CD4-positive, CD25-positive, alpha-beta regulatory T cell (primary cell): Measurements from ENCODE around the gene MYO5B. TPM values are rescaled to one million over a fixed set of nuclear protein-coding genes. Genes with fewer than 3 reads are reported as not detected.

Source experiments
- ATAC-seq, 2 donors: fragments of 150-1000 bp; cut with Tn5 transposase; one replicate each; pipeline ENCODE4 v1.10.0; 2021; ENCODE audit warnings: low read depth in 2 of 2, moderate number of reproducible peaks in 2 of 2, moderate library complexity in 1 of 2
- DNase-seq, 3 donors: peaks; one replicate each; pipeline versions ENCODE4 v3.0.0 to v3.0.0-alpha.2; 2012 to 2022; ENCODE audit warnings: mixed read lengths in 1 of 3
- H3K27ac ChIP-seq: one replicate; pipeline ENCODE4 v1.7.0; 2013; ENCODE audit warnings: mild to moderate bottlenecking, low read length; ENCODE audit not compliant: insufficient read depth, poor library complexity, severe bottlenecking
- H3K27me3 ChIP-seq: one replicate; pipeline ENCODE4 v1.7.0; 2013; ENCODE audit warnings: low read length; ENCODE audit not compliant: control insufficient read depth, insufficient read depth
- H3K36me3 ChIP-seq: one replicate; pipeline ENCODE4 v1.7.0; 2013; ENCODE audit warnings: mild to moderate bottlenecking, low read length, moderate library complexity; ENCODE audit not compliant: control insufficient read depth, insufficient read depth
- H3K4me1 ChIP-seq: 2 replicates; pipeline ENCODE4 v1.7.0; 2013; ENCODE audit warnings: mild to moderate bottlenecking, low read length; ENCODE audit not compliant: insufficient read depth, control insufficient read depth, poor library complexity, severe bottlenecking
- H3K4me3 ChIP-seq: one replicate; pipeline ENCODE4 v1.7.0; 2013; ENCODE audit warnings: low read depth, mild to moderate bottlenecking, low read length, moderate library complexity
- H3K9me3 ChIP-seq, 2 experiments: 1 replicate in 1 of 2; 2 replicates in 1 of 2; pipeline ENCODE4 v1.7.0; 2013; ENCODE audit warnings: low read length in 2 of 2, mild to moderate bottlenecking in 1 of 2, moderate library complexity in 1 of 2; ENCODE audit not compliant: control insufficient read depth in 2 of 2
- H3K27ac Mint-ChIP-seq, 3 donors: one replicate each; pipeline ENCODE4 v1.8.0; 2020 to 2022; ENCODE audit warnings: mild to moderate bottlenecking in 3 of 3, mixed read lengths in 3 of 3, moderate library complexity in 2 of 3
- H3K27me3 Mint-ChIP-seq: one replicate; pipeline ENCODE4 v1.8.0; 2022; ENCODE audit warnings: mild to moderate bottlenecking, mixed read lengths
- H3K36me3 Mint-ChIP-seq: one replicate; pipeline ENCODE4 v1.8.0; 2020; ENCODE audit warnings: mixed read lengths
- H3K4me1 Mint-ChIP-seq, 4 donors: one replicate each; pipeline ENCODE4 v1.8.0; 2020 to 2022; ENCODE audit warnings: mixed read lengths in 4 of 4, mild to moderate bottlenecking in 1 of 4
- H3K4me3 Mint-ChIP-seq, 4 donors: one replicate each; pipeline ENCODE4 v1.8.0; 2020 to 2022; ENCODE audit warnings: mild to moderate bottlenecking in 4 of 4, mixed read lengths in 4 of 4, moderate library complexity in 3 of 4
- H3K9me3 Mint-ChIP-seq, 7 donors: one replicate each; pipeline ENCODE4 v1.8.0; 2020 to 2022; ENCODE audit warnings: mixed read lengths in 7 of 7, mild to moderate bottlenecking in 3 of 7, moderate library complexity in 2 of 7
- polyA plus RNA-seq, 4 donors: library from polyadenylated mRNA; unstranded; fragments of 300-500 nt; fragmentation: Illumina TruSeq; gene quantifications; one replicate each; pipeline ENCODE4 v1.2.3, GENCODE V29; 2021
- total RNA-seq: library from RNA; stranded (reverse); gene quantifications from one replicate; pipeline ENCODE4 v1.2.3, GENCODE V29; 2022

The MYO5B gene
- total and polyA plus RNA-seq, 5 donors from 2014 or later = 0.02 to 0.03 TPM; not detected in 3

DNA sequence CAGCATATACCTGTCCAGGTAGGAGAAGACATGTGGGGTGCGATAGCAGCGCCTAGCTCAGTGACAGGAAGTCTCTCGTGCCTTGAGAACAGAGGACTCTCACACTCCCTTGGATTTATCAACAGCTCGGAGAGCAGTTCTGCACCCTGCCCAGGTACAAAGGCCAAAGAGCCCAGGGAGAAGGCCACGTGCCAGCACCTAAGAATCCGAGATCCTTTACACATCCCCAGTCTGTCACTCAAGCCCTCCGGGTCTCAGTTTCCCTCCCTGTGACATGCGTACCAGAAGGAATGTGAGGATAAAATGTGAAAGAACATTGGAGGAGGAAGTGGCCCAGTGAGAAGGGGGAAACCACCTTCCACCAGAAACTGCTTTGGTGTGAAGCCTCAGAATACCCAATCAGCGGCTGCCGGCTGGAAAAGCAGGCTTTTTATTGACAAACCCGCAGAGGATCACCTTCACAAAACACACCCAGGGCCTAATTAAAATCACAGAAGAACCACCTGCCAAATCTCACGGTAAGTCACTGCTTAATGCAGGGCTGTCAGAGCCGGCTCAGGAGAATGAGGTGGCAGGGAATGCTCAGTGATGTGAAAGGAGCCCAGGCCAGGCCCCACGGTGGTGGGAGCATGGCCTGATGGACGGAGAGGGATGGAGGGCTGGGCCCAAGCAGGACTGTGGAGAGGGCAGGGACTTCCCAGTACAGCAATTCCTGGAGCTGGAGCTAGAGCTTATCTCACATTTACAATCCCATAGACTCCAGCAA lies 66.3 kb downstream of the MYO5B start:
- no peaks in the 10 kb centered on the region for H3K9me3 Mint-ChIP-seq
- no peak for DNase-seq
- H3K27me3 Mint-ChIP-seq = peaks cover 15% of the 10 kb centered on the region
- no peaks in the 10 kb centered on the region for H3K36me3 Mint-ChIP-seq
- Histone ChIP-seq H3K4me1 (no peaks in the 10 kb centered on the region), H3K36me3 (no peaks in the 10 kb centered on the region), H3K27me3 (peaks cover 9% of the 10 kb centered on the region), H3K27ac (no peak overlapping the region), H3K4me3 (no peak overlapping the region), H3K9me3 (no peaks in the 10 kb centered on the region)
- no peak overlapping the region for H3K27ac Mint-ChIP-seq
- no peaks in the 10 kb centered on the region for H3K4me1 Mint-ChIP-seq
- ATAC-seq = no peak
- H3K4me3 Mint-ChIP-seq = no peak overlapping the region

DNA sequence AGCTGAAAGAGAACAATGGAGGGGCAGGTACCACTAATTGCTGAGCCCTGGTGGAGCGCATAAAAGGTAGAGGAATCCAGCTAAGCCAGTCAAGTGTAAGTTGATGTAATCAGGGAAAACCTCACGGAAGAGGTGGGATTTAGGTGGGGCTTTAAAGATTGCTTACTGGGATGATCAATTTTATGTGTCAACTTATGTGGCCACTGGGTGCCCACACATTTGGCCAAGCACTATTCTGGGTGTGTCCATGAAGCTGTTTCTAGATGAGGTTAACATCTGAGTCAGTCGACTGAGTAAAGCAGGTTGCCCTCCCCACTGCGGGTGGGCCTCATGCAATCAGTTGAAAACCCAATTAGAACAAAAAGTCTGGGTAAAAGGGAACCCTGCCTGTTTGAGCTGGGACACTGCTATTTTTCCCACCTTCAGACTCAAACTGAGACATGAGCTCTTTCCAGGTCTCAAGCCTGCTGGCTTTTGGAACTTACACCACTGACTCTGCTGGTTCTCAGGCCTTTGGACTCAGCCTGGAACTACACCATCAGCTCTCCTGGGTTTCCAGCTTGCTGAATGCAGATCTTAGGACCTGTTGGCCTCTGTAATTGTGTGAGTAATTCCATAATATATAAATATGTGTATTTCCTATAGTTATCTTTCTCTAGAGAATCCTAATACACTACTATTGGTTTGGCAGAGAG lies 67.3 kb downstream of the MYO5B start:
- Mint-ChIP-seq H3K36me3 (no peaks in the 10 kb centered on the region), H3K9me3 (no peaks in the 10 kb centered on the region), H3K4me1 (no peaks in the 10 kb centered on the region), H3K4me3 (no peak overlapping the region), H3K27ac (no peak overlapping the region), H3K27me3 (peaks cover 15% of the 10 kb centered on the region)
- no peak overlapping the region for H3K27ac ChIP-seq
- no peaks in the 10 kb centered on the region for H3K9me3 ChIP-seq
- DNase-seq = no peak
- H3K4me3 ChIP-seq = no peak overlapping the region
- H3K4me1 ChIP-seq = no peaks in the 10 kb centered on the region
- peaks cover 12% of the 10 kb centered on the region for H3K27me3 ChIP-seq
- no peak for ATAC-seq
- H3K36me3 ChIP-seq = no peaks in the 10 kb centered on the region

DNA sequence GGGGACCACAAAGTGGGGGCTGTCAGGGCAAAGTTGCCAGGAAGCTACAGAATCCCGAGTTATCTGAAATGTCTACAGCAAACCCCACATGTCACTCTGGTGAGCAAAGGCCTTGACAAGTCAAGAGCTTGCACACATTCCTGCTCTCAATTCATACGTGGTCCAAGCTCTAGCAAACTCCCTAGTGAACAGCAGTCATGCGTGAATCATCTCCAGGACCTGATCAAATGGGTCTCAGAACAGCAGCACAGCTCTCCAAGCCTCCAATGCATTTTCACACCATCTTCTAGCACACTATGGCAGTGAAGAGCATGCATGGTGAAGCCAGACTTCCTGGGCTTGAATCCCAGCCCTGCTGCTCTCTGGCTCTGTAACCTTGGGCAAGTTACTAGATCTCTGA lies 68.5 kb downstream of the MYO5B start:
- H3K27ac Mint-ChIP-seq = no peak overlapping the region

DNA sequence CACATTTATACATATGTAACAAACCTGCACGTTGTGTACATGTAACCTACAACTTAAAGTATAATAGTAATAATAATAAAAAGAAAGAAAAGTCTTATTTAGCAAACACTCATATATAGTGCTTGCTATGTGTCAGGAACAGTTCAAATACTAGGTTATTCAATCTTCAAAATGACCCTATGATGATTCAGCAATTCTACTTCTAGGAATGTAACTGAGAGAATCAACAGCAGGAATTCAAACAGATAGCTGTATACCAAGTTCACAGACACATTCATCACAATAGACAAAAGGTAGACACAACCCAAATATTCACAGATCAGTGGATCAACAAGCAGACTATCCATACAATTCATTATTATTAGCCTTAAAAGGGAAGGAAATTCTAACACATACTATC lies 69.5 kb downstream of the MYO5B start:
- Mint-ChIP-seq H3K9me3 (no peaks in the 10 kb centered on the region), H3K4me3 (no peak overlapping the region), H3K27ac (no peak overlapping the region), H3K36me3 (no peaks in the 10 kb centered on the region), H3K4me1 (no peaks in the 10 kb centered on the region), H3K27me3 (peaks cover 11% of the 10 kb centered on the region)
- peaks cover 7% of the 10 kb centered on the region for H3K27me3 ChIP-seq
- H3K9me3 ChIP-seq = no peaks in the 10 kb centered on the region
- no peak overlapping the region for H3K4me3 ChIP-seq
- DNase-seq (no peak), ATAC-seq (no peak)
- no peak overlapping the region for H3K27ac ChIP-seq
- H3K4me1 ChIP-seq = no peaks in the 10 kb centered on the region
- H3K36me3 ChIP-seq = no peaks in the 10 kb centered on the region

More for the DNA sequence above, 68.5 kb downstream of the MYO5B start:
- Mint-ChIP-seq H3K4me1 (no peaks in the 10 kb centered on the region), H3K4me3 (no peak overlapping the region), H3K9me3 (no peaks in the 10 kb centered on the region), H3K27me3 (peaks cover 14% of the 10 kb centered on the region), H3K36me3 (no peaks in the 10 kb centered on the region)
- DNase-seq (no peak), ATAC-seq (no peak)
- H3K27ac ChIP-seq = no peak overlapping the region
- no peaks in the 10 kb centered on the region for H3K4me1 ChIP-seq
- peaks cover 10% of the 10 kb centered on the region for H3K27me3 ChIP-seq
- H3K9me3 ChIP-seq = no peaks in the 10 kb centered on the region
- no peaks in the 10 kb centered on the region for H3K36me3 ChIP-seq
- no peak overlapping the region for H3K4me3 ChIP-seq

DNA sequence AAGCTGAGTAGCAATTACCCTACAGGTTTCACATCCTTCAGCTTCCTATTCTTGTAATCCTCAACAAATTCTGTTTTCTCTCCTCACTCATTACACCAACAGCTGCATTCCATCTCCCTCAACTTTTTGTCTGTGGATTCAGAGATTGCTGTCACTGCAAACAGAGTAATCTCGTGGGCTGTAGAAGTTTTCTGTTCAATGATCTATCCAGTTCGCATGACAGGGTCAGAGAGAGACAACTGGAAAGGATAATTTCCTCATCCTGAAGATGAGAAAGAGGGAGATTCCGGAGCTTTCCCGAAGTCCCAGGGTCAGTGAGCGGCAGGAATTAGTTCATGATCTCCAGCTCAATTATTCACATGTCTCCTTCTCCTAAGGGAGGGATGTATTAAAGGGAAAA lies 75.7 kb downstream of the MYO5B start:
- DNase-seq (no peak), ATAC-seq (no peak)
- Mint-ChIP-seq H3K27me3 (peaks cover 5% of the 10 kb centered on the region), H3K4me1 (no peaks in the 10 kb centered on the region), H3K36me3 (no peaks in the 10 kb centered on the region), H3K4me3 (no peak overlapping the region), H3K27ac (no peak overlapping the region), H3K9me3 (no peaks in the 10 kb centered on the region)
- no peaks in the 10 kb centered on the region for H3K36me3 ChIP-seq
- H3K27me3 ChIP-seq = peaks cover 2% of the 10 kb centered on the region
- no peaks in the 10 kb centered on the region for H3K4me1 ChIP-seq
- H3K27ac ChIP-seq = no peak overlapping the region
- H3K9me3 ChIP-seq = no peaks in the 10 kb centered on the region
- H3K4me3 ChIP-seq = no peak overlapping the region

DNA sequence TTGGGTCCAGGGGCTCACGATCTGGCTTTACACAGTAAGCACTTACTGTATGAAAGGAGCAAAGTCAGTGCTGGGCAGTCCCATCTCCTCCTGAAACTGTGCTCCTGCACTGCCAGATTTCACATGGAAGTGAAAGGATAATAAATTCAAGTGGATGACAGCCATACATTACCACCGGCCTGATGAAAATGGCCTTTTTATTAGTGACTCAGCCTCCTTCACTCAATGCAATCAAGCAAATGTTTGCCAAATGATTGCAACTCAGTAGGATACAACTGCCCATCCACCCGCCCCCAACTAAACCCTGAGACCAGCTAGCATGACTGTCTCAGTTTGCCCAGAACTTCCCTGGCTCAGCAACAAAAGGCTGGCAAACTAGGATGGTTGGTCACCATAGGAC lies 77.1 kb downstream of the MYO5B start:
- Histone ChIP-seq H3K4me3 (no peak overlapping the region), H3K27me3 (no peaks in the 10 kb centered on the region), H3K9me3 (no peaks in the 10 kb centered on the region), H3K4me1 (no peaks in the 10 kb centered on the region), H3K36me3 (no peaks in the 10 kb centered on the region), H3K27ac (no peak overlapping the region)
- no peak overlapping the region for H3K4me3 Mint-ChIP-seq
- H3K9me3 Mint-ChIP-seq = no peaks in the 10 kb centered on the region
- no peak overlapping the region for H3K27ac Mint-ChIP-seq
- peaks cover 5% of the 10 kb centered on the region for H3K27me3 Mint-ChIP-seq
- ATAC-seq (no peak), DNase-seq (no peak)
- no peaks in the 10 kb centered on the region for H3K36me3 Mint-ChIP-seq
- H3K4me1 Mint-ChIP-seq = no peaks in the 10 kb centered on the region

DNA sequence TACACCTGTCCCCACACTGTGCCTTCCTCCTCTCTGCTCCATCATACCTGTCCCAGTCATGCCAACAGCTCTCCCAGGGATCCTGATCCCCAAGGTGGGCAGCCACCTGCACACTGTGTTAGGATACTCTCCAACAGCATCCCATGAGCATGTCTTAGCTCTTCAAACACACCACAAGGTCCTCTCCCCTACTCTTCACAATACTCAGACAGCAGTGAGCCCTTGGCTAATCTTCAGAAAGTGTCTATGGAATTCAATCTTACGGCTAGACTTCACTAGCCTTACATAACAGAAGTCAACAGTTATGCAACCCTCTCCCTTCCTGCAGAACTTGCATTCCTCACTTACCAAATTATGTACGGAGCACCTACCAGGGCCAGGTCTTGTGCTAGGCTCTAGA lies 79.9 kb downstream of the MYO5B start:
- Histone ChIP-seq H3K27ac (no peak overlapping the region), H3K4me3 (no peak overlapping the region), H3K9me3 (no peaks in the 10 kb centered on the region), H3K36me3 (no peaks in the 10 kb centered on the region), H3K27me3 (no peaks in the 10 kb centered on the region), H3K4me1 (no peaks in the 10 kb centered on the region)
- no peak overlapping the region for H3K27ac Mint-ChIP-seq
- peaks cover 5% of the 10 kb centered on the region for H3K27me3 Mint-ChIP-seq
- H3K36me3 Mint-ChIP-seq = no peaks in the 10 kb centered on the region
- H3K4me1 Mint-ChIP-seq = no peaks in the 10 kb centered on the region
- H3K9me3 Mint-ChIP-seq = no peaks in the 10 kb centered on the region
- ATAC-seq (no peak), DNase-seq (no peak)
- no peak overlapping the region for H3K4me3 Mint-ChIP-seq

DNA sequence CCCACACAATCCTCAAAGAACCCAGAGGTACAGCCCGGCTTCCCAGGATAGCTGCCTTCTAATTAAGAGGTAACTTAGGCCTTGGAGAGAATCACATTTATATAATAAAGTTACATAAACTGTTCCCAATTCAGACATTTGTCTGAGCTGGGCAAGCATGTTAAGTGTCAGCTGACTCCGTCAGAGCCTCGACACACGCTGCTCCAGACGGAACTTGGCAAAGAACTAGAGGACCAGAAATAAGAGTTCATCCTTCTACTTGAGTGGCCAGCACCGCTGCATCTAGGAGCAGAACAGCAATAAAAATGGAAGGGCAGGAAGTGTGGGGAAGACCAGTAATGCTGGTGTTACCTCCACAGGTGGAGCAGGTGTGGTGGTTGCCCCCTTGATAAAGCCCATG lies 80.5 kb downstream of the MYO5B start:
- H3K9me3 ChIP-seq = no peaks in the 10 kb centered on the region
- H3K4me3 Mint-ChIP-seq = no peak overlapping the region
- no peak overlapping the region for H3K27ac Mint-ChIP-seq
- ATAC-seq = no peak
- H3K36me3 Mint-ChIP-seq = no peaks in the 10 kb centered on the region
- H3K9me3 Mint-ChIP-seq = no peaks in the 10 kb centered on the region
- H3K4me1 ChIP-seq = no peaks in the 10 kb centered on the region
- peaks cover 5% of the 10 kb centered on the region for H3K27me3 Mint-ChIP-seq
- H3K4me1 Mint-ChIP-seq = no peaks in the 10 kb centered on the region
- H3K27ac ChIP-seq = no peak overlapping the region
- no peak overlapping the region for H3K4me3 ChIP-seq
- no peak for DNase-seq
- H3K36me3 ChIP-seq = no peaks in the 10 kb centered on the region
- H3K27me3 ChIP-seq = no peaks in the 10 kb centered on the region
